ENCODE data around the gene CISH. TPM values are rescaled to one million over a fixed set of nuclear protein-coding genes. Genes with fewer than 3 reads are reported as not detected.

The CISH gene
- total RNA-seq, 1 experiment from 2014 or later: 1.7 TPM

- no peak for TF ChIP-seq CTCF (conservative IDR thresholded peaks at IDR 0.05)
- H2BK120ac ChIP-seq (ENCODE audit: low read depth, low read length, poor library complexity, severe bottlenecking): no peak overlapping the region
- H4K5ac ChIP-seq (ENCODE audit: insufficient read length, low read depth, low read length): no peak overlapping the region
- no peak overlapping the region for H3K27ac ChIP-seq (ENCODE audit: insufficient read length, low read depth, low read length)
- Mint-ChIP-seq H3K4me3 (no peak overlapping the region), H3K36me3 (ENCODE audit: insufficient read depth in 1 of 3, low read depth in 3 of 3) (peaks cover 0 to 7% (median 0%) of the 10 kb centered on the region in 3 experiments; a peak in 1 of 7 replicates), H3K9me3 (no peaks in the 10 kb centered on the region), H3K27ac (no peak overlapping the region), H3K27me3 (ENCODE audit: low read depth) (peaks cover 14% of the 10 kb centered on the region), H3K4me1 (peaks cover 0 to 6% of the 10 kb centered on the region in 2 experiments; a peak in 3 of 4 replicates)
- H3K23me2 ChIP-seq (ENCODE audit: insufficient read length, low read depth, low read length, poor library complexity, severe bottlenecking): no peaks in the 10 kb centered on the region
- H3K23ac ChIP-seq (ENCODE audit: insufficient read length, low read depth, low read length): no peak overlapping the region
- no peak overlapping the region for H3T11ph ChIP-seq (ENCODE audit: low read length)
- H2BK12ac ChIP-seq (ENCODE audit: insufficient read length, low read depth, low read length): no peak overlapping the region
- H2BK15ac ChIP-seq (ENCODE audit: low read depth, low read length): no peak overlapping the region
- H4K8ac ChIP-seq (replicated peaks; ENCODE audit: insufficient read length, low read depth, low read length): no peak overlapping the region
- H3K14ac ChIP-seq (ENCODE audit: insufficient read depth, low read length): no peak overlapping the region
- no peak overlapping the region for H3K18ac ChIP-seq (ENCODE audit: insufficient read length, low read depth, low read length)
- WGBS (ENCODE audit: extremely low coverage, insufficient read length, low lambda C conversion rate): no CpG with 5 or more reads among the region's 4 CpGs
- H3K4me1 ChIP-seq (ENCODE audit: insufficient read depth, low read length): no peaks in the 10 kb centered on the region
- no peak overlapping the region for H2BK5ac ChIP-seq (ENCODE audit: insufficient read length, low read length)
- no peaks in the 10 kb centered on the region for H3K79me1 ChIP-seq (ENCODE audit: insufficient read depth, low read depth, low read length, poor library complexity, severe bottlenecking)
- no peak overlapping the region for H3K9ac ChIP-seq (ENCODE audit: extremely low read depth, insufficient read length, low read length)
- no peaks in the 10 kb centered on the region for H3K9me3 ChIP-seq (ENCODE audit: control insufficient read depth, low read depth, low read length)
- no peak overlapping the region for H3K56ac ChIP-seq (ENCODE audit: insufficient read length, low read depth, low read length)
- no peak overlapping the region for H2BK20ac ChIP-seq (ENCODE audit: low read depth, low read length, poor library complexity, severe bottlenecking)
- no peak for DNase-seq
- H3K27me3 ChIP-seq (ENCODE audit: insufficient read depth, low read length): no peaks in the 10 kb centered on the region
- H3K4ac ChIP-seq (ENCODE audit: low read depth, low read length): no peak overlapping the region
- no peak overlapping the region for H2AK5ac ChIP-seq (ENCODE audit: insufficient read length, low read length)
- no peaks in the 10 kb centered on the region for H4K20me1 ChIP-seq (ENCODE audit: control insufficient read depth, insufficient read depth, insufficient read length)
- H3K4me2 ChIP-seq (ENCODE audit: insufficient read depth, insufficient read length, low read length): no peak overlapping the region
- H2AFZ ChIP-seq (ENCODE audit: low read length): no peak overlapping the region
- no peak overlapping the region for H4K91ac ChIP-seq (ENCODE audit: insufficient read length, low read depth, low read length)
- H3K79me2 ChIP-seq (ENCODE audit: insufficient read depth, low read length): no peaks in the 10 kb centered on the region
These were observed 22.7 kb downstream of the CISH start for GRCh38 chr3:50588759-50589433.

Data from H9 (cell line).